HepG2 (cell line): ENCODE data around the gene DNASE1L2. TPM values are rescaled to one million over a fixed set of nuclear protein-coding genes. Genes with fewer than 3 reads are reported as not detected.

Source experiments
- ATAC-seq: fragments of 200-7000 bp; cut with Tn5 transposase; 3 replicates; pipeline ENCODE4 v1.9.1; 2020; ENCODE audit warnings: mild to moderate bottlenecking, moderate library complexity
- BruUV-seq: library from RNA; stranded (reverse); fragments of 400-500 nt; replicated peaks from 2 replicates; lab custom pipeline; 2021; lab: Mats Ljungman, UMichigan
- CTCF ChIA-PET: fragments of 300-600 bp; formaldehyde crosslinking; extraction: SDS; loops from one replicate; lab custom pipeline; 2021; ENCODE audit warnings: low total read pairs, inconsistent platforms, low intra/inter-chr PET ratio; lab: Yijun Ruan, JAX
- POLR2A ChIA-PET: fragments of 350-600 bp; sonication (Branson Sonifier 250); formaldehyde crosslinking; loops from one replicate; lab custom pipeline; 2020; ENCODE audit warnings: antibody characterized with exemption, inconsistent platforms; lab: Yijun Ruan, JAX
- DNase-seq: peaks from one replicate; pipeline ENCODE4 v3.0.0-alpha.2; 2015; ENCODE audit warnings: low spot score
- FAIRE-seq: peaks from 3 replicates; lab custom pipeline; 2011; peaks lifted over from hg19 to GRCh38; lab: Jason Lieb, UNC
- H2AFZ ChIP-seq: one replicate; pipeline ENCODE4 v1.6.1; 2011; ENCODE audit warnings: low read length, inconsistent platforms
- H3K27ac ChIP-seq: fragments of 300-600 bp; 3 replicates; pipeline ENCODE4 v1.8.0; 2011; ENCODE audit warnings: mixed run types, mild to moderate bottlenecking, mixed read lengths, low read length, inconsistent platforms; ENCODE audit not compliant: insufficient read depth; ENCODE audit errors: extremely low read length
- H3K27me3 ChIP-seq, 2 experiments: fragments of 200-600 bp in 1 of 2; 2 replicates in 1 of 2; 3 replicates in 1 of 2; pipeline versions ENCODE4 v1.6.0 to v1.8.0; 2011; ENCODE audit warnings: low read length in 2 of 2, mild to moderate bottlenecking in 2 of 2, moderate library complexity in 2 of 2, inconsistent platforms in 1 of 2; ENCODE audit not compliant: insufficient read depth in 2 of 2, control insufficient read depth in 1 of 2
- H3K36me3 ChIP-seq, 2 experiments: fragments of 200-600 bp in 1 of 2; replicated peaks in 1 of 2; 2 replicates in 1 of 2; 3 replicates in 1 of 2; pipeline versions ENCODE4 v1.5.1 to v1.8.0; 2011; ENCODE audit warnings: low read length in 2 of 2, inconsistent platforms in 1 of 2; ENCODE audit not compliant: insufficient read depth in 2 of 2, control insufficient read depth in 1 of 2
- H3K4me1 ChIP-seq: 2 replicates; pipeline ENCODE4 v1.5.1; 2012; ENCODE audit warnings: low read length, inconsistent platforms; ENCODE audit not compliant: insufficient read depth
- H3K4me2 ChIP-seq: 2 replicates; pipeline ENCODE4 v1.6.0; 2011; ENCODE audit warnings: low read depth, low read length, inconsistent platforms
- H3K4me3 ChIP-seq, 3 experiments: fragments of 200-600 bp in 1 of 3; sonication (generic), shearing (Covaris generic) in 1 of 3; replicated peaks in 1 of 3; 2 replicates each; pipeline ENCODE4 v1.5.1; 2011 to 2016; ENCODE audit warnings: low read length in 3 of 3, inconsistent platforms in 2 of 3, low read depth in 2 of 3, mild to moderate bottlenecking in 2 of 3, control low read depth in 1 of 3, mixed read lengths in 1 of 3; ENCODE audit not compliant: insufficient read depth in 1 of 3
- H3K79me2 ChIP-seq: one replicate; pipeline ENCODE4 v1.6.1; 2011; ENCODE audit warnings: low read length, inconsistent platforms; ENCODE audit not compliant: insufficient read depth
- H3K9ac ChIP-seq: 2 replicates; pipeline ENCODE4 v1.6.0; 2011; ENCODE audit warnings: mild to moderate bottlenecking, low read depth, low read length, inconsistent platforms; ENCODE audit not compliant: insufficient read depth
- H3K9me3 ChIP-seq: 2 replicates; pipeline ENCODE4 v1.5.1; 2012; ENCODE audit warnings: mild to moderate bottlenecking, low read length
- H4K20me1 ChIP-seq: 2 replicates; pipeline ENCODE4 v1.6.0; 2011; ENCODE audit warnings: inconsistent platforms, mild to moderate bottlenecking, low read length, moderate library complexity; ENCODE audit not compliant: insufficient read depth
- AGO2 ChIP-seq: fragments of 200-400 bp; formaldehyde crosslinking; optimal IDR thresholded peaks from 2 replicates; pipeline ENCODE3; 2017; ENCODE audit warnings: mild to moderate bottlenecking, low read depth, low read length, moderate library complexity
- ELK4 ChIP-seq: sonication (generic); formaldehyde crosslinking; IDR thresholded peaks from 2 replicates; pipeline ENCODE4 v1.9.0; 2021; ENCODE audit warnings: missing genetic modification reagents, borderline replicate concordance
- HNRNPL ChIP-seq: fragments of 200-400 bp; formaldehyde crosslinking; IDR thresholded peaks from 2 replicates; pipeline ENCODE4 v1.6.1; 2017; ENCODE audit warnings: mild to moderate bottlenecking, low read depth, low read length
- SMAD9 ChIP-seq: sonication (generic); formaldehyde crosslinking; IDR thresholded peaks from 2 replicates; pipeline ENCODE4 v1.5.1; 2020; ENCODE audit warnings: mild to moderate bottlenecking, missing genetic modification reagents
- WGBS: methylation state at CpG from one replicate; pipeline ENCODE4 v1.1.6; 2017; ENCODE audit warnings: low lambda C conversion rate; 5-methylcytosine and 5-hydroxymethylcytosine counted together
- in situ Hi-C: cut with HindIII; loops from 2 replicates; pipeline ENCODE4 v1.10.0; 2017; ENCODE audit warnings: low pct_unique_long_range_greater_than_20kb; ENCODE audit not compliant: extremely low pct_ligation_motif_present
- intact Hi-C: fragments of 100-400 bp; cut with micrococcal nuclease; formaldehyde crosslinking; loops from one replicate; pipeline ENCODE4 v1.10.0; 2022; ENCODE audit not compliant: unreplicated experiment
- polyA plus RNA-seq, 8 experiments: library from polyadenylated mRNA; depleted of rRNA in 3 of 8; stranded (reverse) in 7 of 8; unstranded in 1 of 8; fragments of >200 nt; fragmentation: Illumina TruSeq in 4 of 8; extraction: Trizol in 4 of 8; gene quantifications; 2 replicates each; pipeline versions ENCODE4 v1.2.1 to v1.2.3, GENCODE V29; 2011 to 2016; ENCODE audit warnings: low read depth in 4 of 8, missing spikeins in 1 of 8, mixed read lengths in 1 of 8; ENCODE audit not compliant: insufficient read depth in 1 of 8
- total RNA-seq, 5 experiments: library from RNA; depleted of rRNA; stranded (reverse); fragments of >200 nt; fragmentation: Illumina TruSeq; extraction: Trizol; gene quantifications; 2 replicates each; pipeline ENCODE4 v1.2.3, GENCODE V29; 2016; ENCODE audit warnings: low read depth in 1 of 5

DNASE1L2 gene
- total and polyA plus RNA-seq, 2 of the 13 experiments (the other 11 are each of a cell fraction or from before 2014, with no cell fraction given) = 0.44 to 0.50 TPM

GRCh38 chr16:2230376-2230775 is 5.9 kb upstream of the DNASE1L2 start:
- H4K20me1 ChIP-seq = peaks cover 11% of the 10 kb centered on the region
- no peaks in the 10 kb centered on the region for H3K27me3 ChIP-seq
- ATAC-seq = no peak
- no peak for DNase-seq
- CTCF ChIA-PET = no interaction called here
- H3K27ac ChIP-seq = no peak overlapping the region
- H3K36me3 ChIP-seq = peaks cover 23 to 43% of the 10 kb centered on the region in 2 experiments; a peak in 4 of 5 replicates
- no peaks in the 10 kb centered on the region for H3K9me3 ChIP-seq
- no peak overlapping the region for H3K9ac ChIP-seq
- no peak overlapping the region for H3K4me3 ChIP-seq
- no TSS peak for BruUV-seq
- 100% methylated on average over 5 of the region's 13 CpGs for WGBS
- TF ChIP-seq SMAD9 (CRISPR knock-in tag) (no peak), AGO2 (peak; percentile 28)
- H3K4me1 ChIP-seq = peaks cover 17% of the 10 kb centered on the region
- no peak overlapping the region for H3K4me2 ChIP-seq
- intact Hi-C loops (no loop called here), in situ Hi-C loops (no loop called here)
- no peak for FAIRE-seq
- H2AFZ ChIP-seq = no peak overlapping the region
- peaks cover 3% of the 10 kb centered on the region for H3K79me2 ChIP-seq
- POLR2A ChIA-PET = interaction anchor here (1.3 kb wide), 1 partner anchor 21 kb away, joined by 5 read pairs; the partner anchor contains the start of gene ECI1

GRCh38 chr16:2231016-2231931 is 5.0 kb upstream of the DNASE1L2 start:
- Histone ChIP-seq H2AFZ (no peak overlapping the region), H3K79me2 (no peaks in the 10 kb centered on the region), H3K4me3 (no peak overlapping the region), H4K20me1 (peaks cover 7% of the 10 kb centered on the region), H3K4me2 (no peak overlapping the region), H3K4me1 (peaks cover 11% of the 10 kb centered on the region), H3K9me3 (no peaks in the 10 kb centered on the region), H3K9ac (no peak overlapping the region), H3K27ac (no peak overlapping the region), H3K27me3 (no peaks in the 10 kb centered on the region), H3K36me3 (peaks cover 23 to 43% of the 10 kb centered on the region in 2 experiments; a peak in 4 of 5 replicates)
- ATAC-seq = no peak
- WGBS = 96% methylated on average over 18 of the region's 29 CpGs
- intact Hi-C loops (no loop called here), in situ Hi-C loops (no loop called here)
- ChIA-PET CTCF (no interaction called here), POLR2A (interaction anchor here (1.3 kb wide), 1 partner anchor 20 kb away, joined by 5 read pairs; the partner anchor contains the start of gene ECI1)
- no TSS peak for BruUV-seq
- no peak for DNase-seq
- TF ChIP-seq HNRNPL = 0 out of 2 replicates have a peak, but pooled peaks have one; percentile 27
- TF ChIP-seq ELK4 = no peak
- FAIRE-seq = no peak
